ENCODE data around the gene DPP4. TPM values are rescaled to one million over a fixed set of nuclear protein-coding genes. Genes with fewer than 3 reads are reported as not detected.

The DPP4 gene
- total and polyA plus RNA-seq, 2 donors = 4.2 to 23.9 TPM

GRCh38 chr2:161943011-161943410 lies 131.0 kb downstream of the DPP4 start:
- Histone ChIP-seq H3K4me3 (ENCODE audit: low read length in 2 of 2) (no peak overlapping the region), H3K36me3 (ENCODE audit: control insufficient read depth in 2 of 2, insufficient read depth in 2 of 2, low read length in 1 of 2) (no peaks in the 10 kb centered on the region), H3K27ac (ENCODE audit: low read depth in 1 of 2, low read length in 1 of 2) (no peak overlapping the region), H3K4me1 (ENCODE audit: control insufficient read depth in 2 of 2, insufficient read depth in 2 of 2, low read length in 2 of 2) (peaks cover 0 to 4% of the 10 kb centered on the region in 2 donors), H3K9me3 (ENCODE audit: control insufficient read depth in 2 of 2, insufficient read depth in 1 of 2, low read length in 1 of 2) (no peaks in the 10 kb centered on the region), H3K27me3 (ENCODE audit: control insufficient read depth in 2 of 2, insufficient read depth in 1 of 2, low read length in 1 of 2) (no peaks in the 10 kb centered on the region)
- WGBS = 95% methylated on average over 2 of the region's 2 CpGs
- DNase-seq (ENCODE audit: low read depth in 6 of 9, low spot score in 9 of 9) = no peak

Other genes starting within 250 kb of the DPP4 start
- gene GCG, start 78.0 kb upstream of the DPP4 start, total RNA-seq = 1.7 TPM
- gene GCG, start 78.0 kb upstream of the DPP4 start, polyA plus RNA-seq = 3.7 TPM
- gene FAP, start 169.2 kb upstream of the DPP4 start, total RNA-seq = 1.5 TPM
- 1.8 TPM for gene FAP, start 169.2 kb upstream of the DPP4 start, polyA plus RNA-seq
- gene IFIH1, start 244.5 kb upstream of the DPP4 start, total RNA-seq = 23.9 TPM
- 22.6 TPM for gene IFIH1, start 244.5 kb upstream of the DPP4 start, polyA plus RNA-seq

Data from thymus (tissue), 11 donors.